SU-DHL-6 (cell line): Measurements from ENCODE around the gene MITF.

Experiments used
- CTCF ChIP-seq: fragments of 200-600 bp; sonication (generic); IDR thresholded peaks from one replicate; pipeline ENCODE4 v1.5.1; 2017; ENCODE audit warnings: antibody characterized with exemption, mild to moderate bottlenecking, low read length, moderate library complexity; ENCODE audit not compliant: insufficient read depth, poor library complexity, severe bottlenecking
- EZH2phosphoT487 ChIP-seq: fragments of 200-600 bp; sonication (generic), shearing (Covaris generic); conservative IDR thresholded peaks from 2 replicates; pipeline ENCODE4 v1.6.1; 2018; ENCODE audit warnings: mild to moderate bottlenecking, antibody characterized with exemption, low read length, moderate library complexity, mixed read lengths

GRCh38 chr3:69871251-69871650 is 132.0 kb downstream of the MITF start:
- TF ChIP-seq CTCF (no peak), EZH2phosphoT487 (no peak)
